ENCODE results near the gene PHLPP1. TPM values are rescaled to one million over a fixed set of nuclear protein-coding genes. Genes with fewer than 3 reads are reported as not detected.

Gene PHLPP1
- total and polyA plus RNA-seq, 2 of the 4 experiments (the other 2 are of a cell fraction): 3.3 to 3.6 TPM

DNA sequence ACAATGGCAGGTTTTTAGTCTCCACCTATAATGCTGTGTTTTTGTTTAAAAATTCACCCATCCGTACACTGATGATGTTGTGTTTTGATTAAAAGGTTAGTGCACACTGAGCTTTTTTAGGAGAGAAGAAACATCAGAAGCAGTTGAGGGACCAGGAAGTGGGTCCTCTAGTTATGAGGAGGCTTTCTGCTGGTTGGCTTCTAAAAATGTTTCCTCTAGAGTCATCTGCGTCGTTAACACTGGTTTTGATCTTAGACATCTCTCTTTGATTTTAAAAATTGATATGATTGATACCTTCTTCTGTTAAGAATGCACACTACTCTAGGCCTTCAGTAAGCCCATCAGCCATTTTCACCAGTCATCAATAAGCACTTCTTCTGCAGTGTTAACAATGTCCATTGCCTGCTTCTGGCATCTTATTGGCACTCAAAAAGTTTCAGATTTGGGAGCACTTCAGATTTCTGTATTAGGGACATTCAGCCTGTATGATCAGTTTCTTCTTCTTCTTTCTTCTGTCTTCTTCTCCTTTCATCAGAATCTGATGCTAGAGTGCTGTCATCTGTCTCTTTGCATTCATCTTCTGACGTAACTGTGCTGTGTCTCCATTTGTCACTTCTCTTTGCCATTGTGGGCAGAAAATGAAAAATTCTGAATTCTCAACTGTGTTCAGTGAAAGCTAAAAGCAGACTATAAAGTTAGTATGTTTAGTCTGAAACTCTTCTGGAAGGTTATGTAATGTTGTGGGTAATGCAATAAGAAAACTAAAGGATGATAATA, 56.3 kb downstream of the PHLPP1 start:
- Histone ChIP-seq H2BK15ac (ENCODE audit: low read depth, low read length) (no peak overlapping the region), H3K23ac (ENCODE audit: low read depth, low read length) (no peak overlapping the region), H3K9ac (ENCODE audit: low read depth, low read length) (no peak overlapping the region), H3K9me3 (ENCODE audit: control insufficient read depth, insufficient read depth, low read length) (no peaks in the 10 kb centered on the region), H2AFZ (replicated peaks; ENCODE audit: low read length, poor library complexity) (no peak overlapping the region), H3K27ac (ENCODE audit: insufficient read depth, low read length) (no peak overlapping the region), H3K18ac (ENCODE audit: low read depth, low read length) (no peak overlapping the region), H3K79me1 (ENCODE audit: low read depth in 1 of 2, low read length in 2 of 2) (peaks cover 4 to 5% of the 10 kb centered on the region in 2 experiments; a peak in 3 of 4 replicates), H3K14ac (replicated peaks; ENCODE audit: low read depth, low read length) (no peak overlapping the region), H3K27me3 (ENCODE audit: control insufficient read depth, insufficient read depth, low read length) (no peaks in the 10 kb centered on the region), H2BK120ac (ENCODE audit: low read depth, low read length) (no peak overlapping the region), H4K91ac (ENCODE audit: insufficient read depth, low read depth, low read length) (no peak overlapping the region), H4K20me1 (ENCODE audit: insufficient read depth, low read length) (no peaks in the 10 kb centered on the region), H3K56ac (ENCODE audit: extremely low read depth, insufficient read depth, low read length) (no peak overlapping the region), H4K5ac (ENCODE audit: low read depth, low read length) (no peak overlapping the region), H2BK5ac (ENCODE audit: low read depth, low read length, poor library complexity, severe bottlenecking) (no peak overlapping the region), H3K9me1 (ENCODE audit: insufficient read depth, low read length) (no peaks in the 10 kb centered on the region), H3K36me3 (ENCODE audit: control insufficient read depth, insufficient read depth, low read length) (no peaks in the 10 kb centered on the region), H3K4ac (ENCODE audit: low read depth, low read length) (no peak overlapping the region), H2AK5ac (ENCODE audit: low read depth, low read length) (no peak overlapping the region), H3K4me2 (ENCODE audit: low read depth, low read length) (no peak overlapping the region), H2AK9ac (replicated peaks; ENCODE audit: low read depth, low read length, poor library complexity) (no peak overlapping the region), H3K4me3 (ENCODE audit: insufficient read depth, low read depth, low read length) (no peak overlapping the region), H3K4me1 (ENCODE audit: control insufficient read depth, insufficient read depth, low read length) (no peaks in the 10 kb centered on the region; the same call in 1 of the 2 replicates), H4K8ac (ENCODE audit: low read depth in 2 of 2, low read length in 2 of 2) (no peak overlapping the region), H2BK20ac (ENCODE audit: low read depth, low read length) (no peak overlapping the region)
- in situ Hi-C loops (cut with MboI; ENCODE audit: low sequenced_read_pairs) (no loop called here), dilution Hi-C loops (cut with HindIII; ENCODE audit: low sequenced_read_pairs, unreplicated experiment) (no loop called here), intact Hi-C loops (cut with micrococcal nuclease) (no loop called here)
- no peak for ATAC-seq (ENCODE audit: low read depth)
- 100% methylated on average over 1 of the region's 4 CpGs; no CpG with 5 or more reads in 1 of the 2 experiments for WGBS, 2 experiments (ENCODE audit: extremely low coverage in 2 of 2, insufficient read length in 1 of 2)
- no TSS peak for BruUV-seq (replicated peaks)
- TF ChIP-seq POLR2A (IDR thresholded peaks at IDR 0.05; ENCODE audit: low read depth, low read length): no peak
- TF ChIP-seq RAD21 (IDR thresholded peaks at IDR 0.05; ENCODE audit: low read length): no peak
- ChIA-PET POLR2A (ENCODE audit: unreplicated experiment) (no interaction called here), CTCF (no interaction called here)
- no peak for DNase-seq

Measured in IMR-90 (cell line).